Activated T-cell treated with anti-CD3 and anti-CD28 coated beads, Interleukin-2, amount 50 U/mL, for 72 hours (primary cell): ENCODE measurements around the gene EMILIN2. TPM values are rescaled to one million over a fixed set of nuclear protein-coding genes. Genes with fewer than 3 reads are reported as not detected.
"Not testable (repeated sequence)": the region's sequence is repeated elsewhere in the genome, so short reads cannot be mapped to it uniquely, and the experiment has no call there.

Source experiments
- ATAC-seq, 2 donors: fragments of 150-1000 bp; cut with Tn5 transposase; replicated peaks in 1 of 2; 2 replicates each; pipeline ENCODE4 v1.10.0; 2021; ENCODE audit warnings: moderate library complexity in 2 of 2, mild to moderate bottlenecking in 1 of 2
- DNase-seq, 2 donors: peaks; one replicate each; pipeline ENCODE4 v3.0.0; 2021 to 2022; ENCODE audit warnings: mixed read lengths in 1 of 2
- H3K27ac Mint-ChIP-seq: one replicate; pipeline ENCODE4 v1.8.0; 2022; ENCODE audit warnings: mild to moderate bottlenecking, moderate library complexity, mixed read lengths
- H3K27me3 Mint-ChIP-seq: one replicate; pipeline ENCODE4 v1.8.0; 2022; ENCODE audit warnings: low read depth, mixed read lengths
- H3K36me3 Mint-ChIP-seq, 2 donors: one replicate each; pipeline ENCODE4 v1.8.0; 2022; ENCODE audit warnings: mixed read lengths in 2 of 2, mild to moderate bottlenecking in 1 of 2; ENCODE audit not compliant: insufficient read depth in 2 of 2
- H3K4me1 Mint-ChIP-seq: one replicate; pipeline ENCODE4 v1.8.0; 2022; ENCODE audit warnings: low read depth, mixed read lengths
- H3K4me3 Mint-ChIP-seq, 2 donors: one replicate each; pipeline ENCODE4 v1.8.0; 2022; ENCODE audit warnings: mild to moderate bottlenecking in 2 of 2, mixed read lengths in 2 of 2, moderate library complexity in 2 of 2
- H3K9me3 Mint-ChIP-seq, 2 donors: one replicate each; pipeline ENCODE4 v1.8.0; 2022; ENCODE audit warnings: mixed read lengths in 2 of 2
- total RNA-seq, 2 donors: library from RNA; stranded (reverse); gene quantifications; one replicate each; pipeline ENCODE4 v1.2.3, GENCODE V29; 2022

Gene EMILIN2
- total RNA-seq, 2 donors from 2014 or later = 12.7 to 18.3 TPM

GRCh38 chr18:2823966-2824365 lies 22.8 kb upstream of the EMILIN2 start:
- Mint-ChIP-seq H3K4me3 (no peak overlapping the region), H3K27ac (no peak overlapping the region), H3K36me3 (no peaks in the 10 kb centered on the region), H3K27me3 (no peaks in the 10 kb centered on the region), H3K4me1 (no peaks in the 10 kb centered on the region), H3K9me3 (peaks cover 0 to 2% of the 10 kb centered on the region in 2 donors)
- no peak for DNase-seq
- ATAC-seq = no peak

- Mint-ChIP-seq H3K27me3 (no peaks in the 10 kb centered on the region), H3K9me3 (peaks cover 0 to 2% of the 10 kb centered on the region in 2 donors), H3K4me1 (no peaks in the 10 kb centered on the region), H3K27ac (no peak overlapping the region), H3K36me3 (no peaks in the 10 kb centered on the region), H3K4me3 (no peak overlapping the region)
- DNase-seq (no peak), ATAC-seq (no peak)
Measured at GRCh38 chr18:2824865-2825264, 21.9 kb upstream of the EMILIN2 start.

- no peak for ATAC-seq
- Mint-ChIP-seq H3K27ac (no peak overlapping the region), H3K4me1 (no peaks in the 10 kb centered on the region), H3K36me3 (no peaks in the 10 kb centered on the region), H3K27me3 (no peaks in the 10 kb centered on the region), H3K4me3 (no peak overlapping the region), H3K9me3 (peaks cover 0 to 2% of the 10 kb centered on the region in 2 donors)
- no peak for DNase-seq
Measured at GRCh38 chr18:2825613-2826175, 21.1 kb upstream of the EMILIN2 start.

- ATAC-seq = no peak
- Mint-ChIP-seq H3K9me3 (peaks cover 0 to 2% of the 10 kb centered on the region in 2 donors), H3K4me3 (no peak overlapping the region), H3K4me1 (no peaks in the 10 kb centered on the region), H3K36me3 (no peaks in the 10 kb centered on the region), H3K27me3 (no peaks in the 10 kb centered on the region), H3K27ac (no peak overlapping the region)
- DNase-seq = no peak
Measured at GRCh38 chr18:2826581-2826980, 20.2 kb upstream of the EMILIN2 start.

GRCh38 chr18:2827061-2827460 lies 19.7 kb upstream of the EMILIN2 start:
- Mint-ChIP-seq H3K4me1 (no peaks in the 10 kb centered on the region), H3K4me3 (no peak overlapping the region), H3K9me3 (peaks cover 0 to 2% of the 10 kb centered on the region in 2 donors), H3K36me3 (no peaks in the 10 kb centered on the region), H3K27ac (no peak overlapping the region), H3K27me3 (no peaks in the 10 kb centered on the region)
- ATAC-seq (no peak), DNase-seq (no peak)

GRCh38 chr18:2836118-2836517 lies 10.7 kb upstream of the EMILIN2 start:
- not testable (repeated sequence) for H3K27me3 Mint-ChIP-seq, H3K27ac Mint-ChIP-seq, H3K4me3 Mint-ChIP-seq, H3K4me1 Mint-ChIP-seq, H3K9me3 Mint-ChIP-seq, DNase-seq, ATAC-seq
- H3K36me3 Mint-ChIP-seq = peaks cover 6 to 11% of the 10 kb centered on the region in 2 donors

GRCh38 chr18:2837290-2837689 lies 9.5 kb upstream of the EMILIN2 start:
- not testable (repeated sequence) for ATAC-seq, H3K9me3 Mint-ChIP-seq, H3K27ac Mint-ChIP-seq, H3K27me3 Mint-ChIP-seq, DNase-seq, H3K4me3 Mint-ChIP-seq, H3K4me1 Mint-ChIP-seq
- peaks cover 6 to 11% of the 10 kb centered on the region in 2 donors for H3K36me3 Mint-ChIP-seq

- ATAC-seq = no peak
- H3K27me3 Mint-ChIP-seq = no peaks in the 10 kb centered on the region
- no peak overlapping the region for H3K4me3 Mint-ChIP-seq
- no peak overlapping the region for H3K27ac Mint-ChIP-seq
- no peaks in the 10 kb centered on the region for H3K4me1 Mint-ChIP-seq
- H3K9me3 Mint-ChIP-seq = peaks cover 2 to 8% of the 10 kb centered on the region in 2 donors
- no peak for DNase-seq
- H3K36me3 Mint-ChIP-seq = peaks cover 6 to 11% of the 10 kb centered on the region in 2 donors
Measured at GRCh38 chr18:2839202-2839601, 7.6 kb upstream of the EMILIN2 start.

- ATAC-seq (no peak), DNase-seq (no peak)
- Mint-ChIP-seq H3K9me3 (peaks cover 2 to 8% of the 10 kb centered on the region in 2 donors), H3K4me1 (no peaks in the 10 kb centered on the region), H3K27me3 (peaks cover 6% of the 10 kb centered on the region), H3K36me3 (peaks cover 6 to 11% of the 10 kb centered on the region in 2 donors), H3K4me3 (no peak overlapping the region), H3K27ac (no peak overlapping the region)
Measured at GRCh38 chr18:2840521-2840920, 6.3 kb upstream of the EMILIN2 start.

GRCh38 chr18:2843146-2843545 lies 3.7 kb upstream of the EMILIN2 start:
- H3K4me1 Mint-ChIP-seq = peaks cover 13% of the 10 kb centered on the region
- ATAC-seq = no peak
- no peak overlapping the region for H3K27ac Mint-ChIP-seq

GRCh38 chr18:2845172-2845571 lies 1.6 kb upstream of the EMILIN2 start:
- no peak for DNase-seq
- ATAC-seq = no peak
- H3K4me3 Mint-ChIP-seq = no peak overlapping the region
- H3K27me3 Mint-ChIP-seq = peaks cover 28% of the 10 kb centered on the region
- H3K36me3 Mint-ChIP-seq = peaks cover 4 to 8% of the 10 kb centered on the region in 2 donors
- peaks cover 34% of the 10 kb centered on the region for H3K4me1 Mint-ChIP-seq
- H3K27ac Mint-ChIP-seq = no peak overlapping the region
- H3K9me3 Mint-ChIP-seq = no peaks in the 10 kb centered on the region

More at GRCh38 chr18:2843146-2843545, 3.7 kb upstream of the EMILIN2 start:
- no peak for DNase-seq
- H3K36me3 Mint-ChIP-seq = peaks cover 7 to 10% of the 10 kb centered on the region in 2 donors
- peaks cover 12% of the 10 kb centered on the region for H3K27me3 Mint-ChIP-seq
- H3K4me3 Mint-ChIP-seq = no peak overlapping the region
- H3K9me3 Mint-ChIP-seq = peaks cover 1 to 4% of the 10 kb centered on the region in 2 donors

- H3K27me3 Mint-ChIP-seq = peaks cover 28% of the 10 kb centered on the region
- H3K4me3 Mint-ChIP-seq = peak overlapping the region; percentile 80 to 89
- ATAC-seq = peak; percentile 69 to 72
- peak; percentile 70 to 71 for DNase-seq
- H3K27ac Mint-ChIP-seq = peak overlapping the region; percentile 70
- H3K9me3 Mint-ChIP-seq = no peaks in the 10 kb centered on the region
- H3K4me1 Mint-ChIP-seq = peaks cover 48% of the 10 kb centered on the region
- H3K36me3 Mint-ChIP-seq = peaks cover 4 to 8% of the 10 kb centered on the region in 2 donors
Measured at GRCh38 chr18:2847317-2848246, 776 bp downstream of the EMILIN2 start.
